Activated T-helper 2 cell treated with anti-CD3 and anti-CD28 coated beads, Interferon-gamma antibody, Interleukin-2, Interleukin-4, amounts not matched to agents 10 μg/mL and 5 μg/mL and 100 μg/mL, durations not matched to agents 14 hours and 24 hours and 36 hours (primary cell): ENCODE measurements around the gene COL15A1. TPM values are rescaled to one million over a fixed set of nuclear protein-coding genes. Genes with fewer than 3 reads are reported as not detected.
A peak's percentile ranks its signal among the peaks of the same experiment; 100 is the strongest.

Experiments used
- DNase-seq: peaks from one replicate; pipeline ENCODE4 v3.0.0; 2021; ENCODE audit warnings: low spot score
- H3K27ac Mint-ChIP-seq: one replicate; pipeline ENCODE4 v1.8.0; 2021; ENCODE audit warnings: mixed read lengths
- H3K27me3 Mint-ChIP-seq: one replicate; pipeline ENCODE4 v1.8.0; 2021; ENCODE audit warnings: low read depth, mixed read lengths
- H3K36me3 Mint-ChIP-seq: one replicate; pipeline ENCODE4 v1.8.0; 2021; ENCODE audit warnings: low read depth, mixed read lengths
- H3K4me1 Mint-ChIP-seq: one replicate; pipeline ENCODE4 v1.8.0; 2021; ENCODE audit warnings: low read depth, mixed read lengths
- H3K4me3 Mint-ChIP-seq: one replicate; pipeline ENCODE4 v1.8.0; 2021; ENCODE audit warnings: low read depth, mild to moderate bottlenecking, moderate library complexity, mixed read lengths
- H3K9me3 Mint-ChIP-seq: one replicate; pipeline ENCODE4 v1.8.0; 2021; ENCODE audit warnings: mixed read lengths
- intact Hi-C: fragments of 100-400 bp; cut with micrococcal nuclease; formaldehyde crosslinking; loops from one replicate; pipeline ENCODE4 v1.15.1; 2023
- total RNA-seq: library from RNA; stranded (reverse); gene quantifications from 2 replicates; pipeline ENCODE4 v1.2.3, GENCODE V29; 2022

Gene COL15A1
- total RNA-seq, 1 donor from 2014 or later: not detected

DNA sequence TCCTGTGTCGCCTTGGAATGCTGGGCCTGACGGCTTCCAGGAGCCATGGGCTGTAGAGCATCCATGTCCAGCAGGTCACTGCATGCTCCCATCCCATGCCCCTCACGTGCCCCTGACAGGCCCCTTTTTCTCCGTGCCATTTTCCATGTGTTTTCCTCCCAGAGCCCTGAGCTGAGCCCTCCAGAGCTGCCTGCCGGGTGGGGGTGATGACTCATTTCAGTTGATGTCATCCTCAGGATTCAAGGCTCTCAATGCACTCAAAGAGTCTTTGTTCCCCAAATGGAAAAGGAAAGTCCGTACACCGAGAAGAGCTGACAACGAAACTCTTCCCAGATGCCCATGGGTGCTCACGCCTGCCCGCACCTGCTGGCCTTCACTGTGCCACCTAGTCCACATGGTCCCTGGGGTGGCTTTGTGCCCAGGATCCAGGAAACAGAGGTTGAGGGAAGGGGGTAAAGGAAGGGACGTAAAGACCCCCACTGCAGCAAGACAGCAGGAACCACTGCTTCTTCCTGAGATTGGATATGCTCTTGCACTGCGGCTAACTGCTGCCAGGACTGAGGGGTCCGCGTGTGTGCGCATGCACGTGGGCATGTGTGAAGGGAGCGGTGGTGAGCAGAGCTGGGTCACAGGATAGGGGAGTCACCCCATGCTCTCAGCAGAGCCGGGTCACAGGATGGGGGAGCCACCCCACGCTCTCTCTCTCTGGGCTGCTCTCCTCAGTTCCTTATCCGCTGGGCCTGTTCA lies 27.6 kb downstream of the COL15A1 start:
- Mint-ChIP-seq H3K36me3 (no peaks in the 10 kb centered on the region), H3K27me3 (peaks cover 24% of the 10 kb centered on the region), H3K9me3 (no peaks in the 10 kb centered on the region), H3K4me1 (peaks cover 7% of the 10 kb centered on the region), H3K4me3 (no peak overlapping the region), H3K27ac (no peak overlapping the region)
- intact Hi-C loops: no loop called here
- DNase-seq: no peak

DNA sequence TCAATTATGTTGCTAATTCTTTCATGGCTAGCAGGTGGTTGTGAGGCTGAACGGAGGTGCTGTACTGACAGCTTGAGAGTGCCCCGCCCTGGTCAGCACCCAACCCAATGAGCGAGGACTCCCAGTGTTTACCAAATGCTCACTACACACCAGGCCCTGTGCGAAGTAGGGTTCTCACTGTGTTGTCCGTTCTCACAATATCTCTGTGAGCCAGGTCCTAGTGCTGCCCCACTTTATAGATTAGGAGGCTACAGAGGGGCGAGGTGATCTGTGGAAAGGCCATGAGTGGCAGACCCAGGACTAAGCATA lies 28.2 kb downstream of the COL15A1 start:
- no peak overlapping the region for H3K27ac Mint-ChIP-seq
- no peak for DNase-seq
- H3K4me1 Mint-ChIP-seq: peaks cover 7% of the 10 kb centered on the region
- no peak overlapping the region for H3K4me3 Mint-ChIP-seq
- peaks cover 29% of the 10 kb centered on the region for H3K27me3 Mint-ChIP-seq
- intact Hi-C loops: no loop called here
- H3K9me3 Mint-ChIP-seq: no peaks in the 10 kb centered on the region
- H3K36me3 Mint-ChIP-seq: no peaks in the 10 kb centered on the region

DNA sequence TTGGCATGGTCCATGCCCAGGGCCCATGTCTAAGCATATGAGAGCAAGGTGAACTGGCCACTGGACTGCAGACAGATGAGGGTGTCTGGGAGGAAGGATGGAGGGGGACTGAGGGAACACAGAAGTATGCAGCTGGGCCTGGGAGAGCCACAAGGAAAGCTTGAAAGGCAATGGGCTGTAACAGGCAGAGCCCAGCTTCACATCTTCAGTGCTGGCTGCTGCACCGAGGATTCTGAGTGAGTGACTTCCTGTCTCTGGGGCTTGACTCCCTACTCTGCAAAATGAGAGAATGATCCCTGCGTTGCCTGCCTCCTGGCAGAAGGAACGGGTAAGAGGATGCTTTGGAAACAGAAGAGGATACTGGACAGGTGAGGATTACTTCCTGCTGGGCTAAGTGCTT lies 29.0 kb downstream of the COL15A1 start:
- H3K4me3 Mint-ChIP-seq: no peak overlapping the region
- H3K4me1 Mint-ChIP-seq: peaks cover 7% of the 10 kb centered on the region
- H3K27me3 Mint-ChIP-seq: peaks cover 29% of the 10 kb centered on the region
- H3K27ac Mint-ChIP-seq: no peak overlapping the region
- H3K36me3 Mint-ChIP-seq: no peaks in the 10 kb centered on the region
- DNase-seq: no peak
- no peaks in the 10 kb centered on the region for H3K9me3 Mint-ChIP-seq
- intact Hi-C loops: no loop called here

DNA sequence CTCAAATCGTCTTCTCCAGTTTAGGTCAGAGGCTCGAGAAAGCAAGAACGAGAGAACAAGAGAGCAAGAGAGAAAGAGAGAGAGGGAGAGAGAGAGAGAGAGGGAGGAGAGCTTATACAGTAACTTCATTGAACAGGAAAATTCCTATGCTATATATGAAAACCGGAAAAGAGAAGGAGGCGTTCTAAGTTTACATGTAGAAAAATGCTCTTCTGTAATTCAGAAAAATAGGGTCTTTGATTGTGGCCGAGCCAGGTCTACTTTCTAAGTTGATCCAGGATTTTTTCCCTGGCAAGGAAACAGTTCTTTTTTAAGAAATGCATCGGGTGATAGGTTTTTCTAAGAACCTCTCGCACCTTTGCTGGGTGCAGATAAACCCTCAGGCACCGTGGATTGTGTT lies 29.5 kb downstream of the COL15A1 start:
- H3K4me3 Mint-ChIP-seq: no peak overlapping the region
- no peaks in the 10 kb centered on the region for H3K9me3 Mint-ChIP-seq
- H3K36me3 Mint-ChIP-seq: no peaks in the 10 kb centered on the region
- no peak for DNase-seq
- H3K27ac Mint-ChIP-seq: no peak overlapping the region
- intact Hi-C loops: no loop called here
- H3K4me1 Mint-ChIP-seq: peaks cover 8% of the 10 kb centered on the region
- peaks cover 30% of the 10 kb centered on the region for H3K27me3 Mint-ChIP-seq

DNA sequence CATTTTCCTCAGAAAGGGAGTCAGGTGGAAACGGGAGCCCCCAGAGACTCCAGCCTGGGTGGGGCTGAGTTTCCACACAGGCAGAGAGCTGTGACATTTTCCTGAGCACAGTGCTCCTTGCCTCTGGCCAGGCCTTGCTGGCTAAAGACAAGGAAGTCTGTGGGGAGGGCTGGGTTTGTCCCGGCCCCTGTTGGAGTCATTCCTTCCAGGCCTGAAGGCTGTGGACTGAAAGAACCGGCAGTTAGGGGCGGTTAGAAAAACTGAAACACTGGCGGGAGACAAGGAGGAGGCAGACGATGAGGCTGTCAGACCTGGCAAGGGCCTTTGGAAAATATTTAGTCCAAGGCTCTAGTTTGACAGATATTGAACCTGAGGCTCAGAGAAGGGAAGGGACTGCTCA lies 29.9 kb downstream of the COL15A1 start:
- peaks cover 31% of the 10 kb centered on the region for H3K27me3 Mint-ChIP-seq

DNA sequence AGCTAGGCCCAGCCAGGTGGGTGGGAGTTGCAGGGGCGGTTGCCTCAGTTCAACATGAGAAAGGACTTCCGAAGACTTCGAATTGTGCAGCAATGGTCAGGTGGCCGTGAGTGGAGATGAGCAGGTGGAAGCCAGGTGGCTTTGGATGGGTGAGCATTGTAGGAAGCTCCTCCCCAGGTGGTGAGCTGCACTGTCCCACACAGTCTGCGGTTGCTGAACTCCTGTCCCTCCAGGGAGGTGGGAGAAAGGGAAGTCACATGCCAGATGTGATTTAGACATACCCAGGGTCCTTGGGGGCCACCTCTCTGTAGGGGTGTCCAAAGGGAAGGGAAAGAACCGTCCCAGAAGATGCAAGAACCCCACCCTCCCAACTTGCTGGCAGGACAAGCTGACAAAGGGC lies 30.4 kb downstream of the COL15A1 start:
- intact Hi-C loops: loop anchor here (2.0 kb wide), 1 partner anchor 25 kb away; no protein-coding TSS in a partner anchor
- Mint-ChIP-seq H3K4me3 (no peak overlapping the region), H3K36me3 (no peaks in the 10 kb centered on the region), H3K4me1 (peaks cover 11% of the 10 kb centered on the region), H3K27ac (no peak overlapping the region), H3K9me3 (no peaks in the 10 kb centered on the region), H3K27me3 (peaks cover 30% of the 10 kb centered on the region)
- no peak for DNase-seq

More for the DNA sequence above, 29.9 kb downstream of the COL15A1 start:
- peaks cover 11% of the 10 kb centered on the region for H3K4me1 Mint-ChIP-seq
- H3K36me3 Mint-ChIP-seq: no peaks in the 10 kb centered on the region
- DNase-seq: no peak
- H3K9me3 Mint-ChIP-seq: no peaks in the 10 kb centered on the region
- intact Hi-C loops: no loop called here
- H3K4me3 Mint-ChIP-seq: no peak overlapping the region
- no peak overlapping the region for H3K27ac Mint-ChIP-seq

DNA sequence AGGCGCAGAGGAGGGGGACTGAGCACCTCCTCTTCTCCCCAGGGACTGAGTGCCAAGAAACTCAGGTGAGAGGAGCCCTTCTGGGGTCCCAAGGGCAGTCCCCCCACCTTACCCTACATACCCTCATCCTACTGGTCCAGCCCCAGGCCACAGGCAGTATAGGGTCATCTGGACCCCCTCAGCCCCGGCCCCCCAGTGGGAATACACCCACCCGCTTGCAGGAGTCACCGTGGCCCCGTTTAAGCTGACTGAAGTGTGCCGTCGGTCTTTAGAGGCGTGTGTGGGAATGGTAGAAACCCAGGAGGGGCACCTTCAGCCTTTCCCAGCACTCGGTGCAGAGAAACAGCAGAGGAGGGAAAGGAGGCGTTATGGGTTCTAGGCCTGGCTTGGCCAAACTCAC lies 30.8 kb downstream of the COL15A1 start:
- intact Hi-C loops: loop anchor here (2.0 kb wide), 1 partner anchor 24 kb away; no protein-coding TSS in a partner anchor
- Mint-ChIP-seq H3K4me3 (no peak overlapping the region), H3K9me3 (no peaks in the 10 kb centered on the region), H3K36me3 (no peaks in the 10 kb centered on the region), H3K27ac (no peak overlapping the region), H3K27me3 (peaks cover 33% of the 10 kb centered on the region), H3K4me1 (peaks cover 11% of the 10 kb centered on the region)
- no peak for DNase-seq

DNA sequence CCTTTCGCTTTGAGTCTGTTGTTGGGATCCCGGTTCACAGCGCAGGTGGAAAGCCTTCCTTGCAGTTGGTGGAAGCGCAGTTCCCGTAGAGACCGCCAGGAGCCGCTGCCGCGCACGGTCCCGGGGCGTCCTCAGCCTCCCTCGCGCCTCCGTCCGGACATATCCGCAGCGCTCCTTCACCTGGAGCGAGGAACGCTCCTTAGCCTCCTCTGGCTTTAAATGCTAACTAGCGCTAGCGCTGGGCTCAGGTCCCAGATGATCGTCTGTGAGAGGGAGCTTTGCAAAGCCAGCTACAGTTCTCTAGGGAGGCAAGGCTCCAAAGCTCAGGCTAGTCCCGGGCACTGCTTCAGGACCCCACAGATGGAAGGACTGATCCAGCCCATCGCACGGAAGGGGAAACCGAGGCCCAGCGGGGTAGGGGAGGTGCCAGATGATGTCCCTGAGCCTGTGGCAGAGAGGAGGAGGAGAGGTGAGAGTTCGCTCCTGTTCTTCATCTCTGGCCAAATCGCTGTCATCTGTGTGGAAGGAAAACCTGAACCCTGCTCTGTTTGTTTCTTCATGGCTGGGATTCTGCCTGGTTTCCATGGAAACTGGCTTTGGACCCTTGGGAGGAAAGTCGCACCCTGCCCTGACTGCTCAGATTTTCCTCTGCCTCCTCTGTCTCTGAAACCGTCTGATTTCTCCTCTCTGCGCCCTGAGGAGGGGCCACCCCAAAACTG lies 31.4 kb downstream of the COL15A1 start:
- Mint-ChIP-seq H3K4me3 (no peak overlapping the region), H3K27me3 (peaks cover 33% of the 10 kb centered on the region), H3K4me1 (peaks cover 11% of the 10 kb centered on the region), H3K27ac (no peak overlapping the region), H3K9me3 (no peaks in the 10 kb centered on the region), H3K36me3 (no peaks in the 10 kb centered on the region)
- intact Hi-C loops: loop anchor here (1.0 to 2.0 kb wide), 2 partner anchors 24 to 165 kb away; no protein-coding TSS in a partner anchor
- DNase-seq: peak; percentile 70

DNA sequence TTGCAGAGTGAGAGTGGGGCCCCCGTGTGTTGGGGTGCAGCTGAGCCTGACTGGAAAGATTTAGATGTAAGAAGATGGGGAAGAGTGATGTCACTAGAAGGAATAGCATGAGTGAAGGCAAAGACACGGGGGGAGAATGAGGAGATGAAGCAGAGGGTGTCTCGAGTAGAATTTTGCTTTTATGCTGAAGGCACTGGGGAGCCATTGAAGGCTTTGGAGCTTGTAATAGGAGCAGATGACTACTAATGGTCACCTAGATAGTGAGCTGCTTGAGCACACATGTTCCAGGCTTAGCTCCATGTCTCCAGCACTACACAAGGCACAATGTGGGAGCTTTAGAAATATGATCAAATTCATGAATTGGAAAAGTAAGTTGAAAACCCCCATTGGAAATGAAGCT lies 32.1 kb downstream of the COL15A1 start:
- no peak overlapping the region for H3K27ac Mint-ChIP-seq
- DNase-seq: no peak
- peaks cover 33% of the 10 kb centered on the region for H3K27me3 Mint-ChIP-seq
- peaks cover 11% of the 10 kb centered on the region for H3K4me1 Mint-ChIP-seq
- no peak overlapping the region for H3K4me3 Mint-ChIP-seq
- H3K9me3 Mint-ChIP-seq: no peaks in the 10 kb centered on the region
- intact Hi-C loops: loop anchor here (1.0 to 2.0 kb wide), 2 partner anchors 23 to 164 kb away; no protein-coding TSS in a partner anchor
- H3K36me3 Mint-ChIP-seq: no peaks in the 10 kb centered on the region

DNA sequence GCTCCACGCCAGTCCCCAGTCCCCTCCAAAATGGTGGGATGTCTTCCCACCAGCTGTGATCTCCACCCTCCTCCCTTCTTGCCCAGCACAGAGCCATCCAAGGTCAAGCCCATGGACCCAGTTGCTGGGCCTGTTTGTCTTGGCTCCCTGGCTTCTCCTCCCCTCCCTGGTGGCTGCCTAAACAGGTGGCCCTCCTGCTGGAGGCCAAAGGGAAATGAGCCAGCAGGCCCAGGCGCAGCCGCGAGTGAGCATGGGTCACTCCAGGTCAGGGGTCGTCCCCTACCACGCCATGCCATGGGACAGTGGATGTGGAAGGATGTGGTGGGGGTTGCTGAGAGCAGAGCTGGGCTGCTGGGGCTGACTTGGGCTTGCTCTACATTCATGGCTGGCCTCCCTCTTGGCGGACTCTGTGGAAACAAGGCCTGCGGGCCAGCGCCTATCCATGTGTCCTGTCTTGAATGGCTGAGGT lies 33.6 kb downstream of the COL15A1 start:
- H3K4me1 Mint-ChIP-seq: peaks cover 11% of the 10 kb centered on the region
- H3K27me3 Mint-ChIP-seq: peaks cover 33% of the 10 kb centered on the region
- no peaks in the 10 kb centered on the region for H3K9me3 Mint-ChIP-seq
- no peaks in the 10 kb centered on the region for H3K36me3 Mint-ChIP-seq
- no peak for DNase-seq
- intact Hi-C loops: no loop called here
- H3K27ac Mint-ChIP-seq: no peak overlapping the region
- no peak overlapping the region for H3K4me3 Mint-ChIP-seq

DNA sequence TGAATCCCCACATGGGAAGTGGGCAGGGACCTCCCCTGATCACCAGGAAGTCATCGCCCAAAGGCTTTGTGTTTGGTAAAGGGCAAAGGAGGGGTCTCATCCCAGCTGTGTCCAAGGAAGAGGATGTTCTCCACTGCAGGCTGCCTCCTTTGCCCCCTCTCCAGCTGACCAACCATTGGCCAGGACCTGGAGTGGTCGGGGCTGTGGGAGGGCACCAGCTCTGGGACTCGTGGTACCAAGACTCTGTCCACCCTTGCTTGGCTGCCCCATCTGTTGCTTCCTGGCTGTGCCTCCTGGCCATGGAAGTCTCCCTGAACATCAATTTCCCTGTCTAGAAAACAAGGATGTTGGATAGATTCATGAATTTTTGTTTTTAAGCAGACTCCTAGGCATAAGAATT lies 34.1 kb downstream of the COL15A1 start:
- Mint-ChIP-seq H3K27me3 (peaks cover 32% of the 10 kb centered on the region), H3K27ac (no peak overlapping the region), H3K36me3 (no peaks in the 10 kb centered on the region), H3K9me3 (no peaks in the 10 kb centered on the region), H3K4me1 (peaks cover 11% of the 10 kb centered on the region), H3K4me3 (no peak overlapping the region)
- DNase-seq: no peak
- intact Hi-C loops: no loop called here

DNA sequence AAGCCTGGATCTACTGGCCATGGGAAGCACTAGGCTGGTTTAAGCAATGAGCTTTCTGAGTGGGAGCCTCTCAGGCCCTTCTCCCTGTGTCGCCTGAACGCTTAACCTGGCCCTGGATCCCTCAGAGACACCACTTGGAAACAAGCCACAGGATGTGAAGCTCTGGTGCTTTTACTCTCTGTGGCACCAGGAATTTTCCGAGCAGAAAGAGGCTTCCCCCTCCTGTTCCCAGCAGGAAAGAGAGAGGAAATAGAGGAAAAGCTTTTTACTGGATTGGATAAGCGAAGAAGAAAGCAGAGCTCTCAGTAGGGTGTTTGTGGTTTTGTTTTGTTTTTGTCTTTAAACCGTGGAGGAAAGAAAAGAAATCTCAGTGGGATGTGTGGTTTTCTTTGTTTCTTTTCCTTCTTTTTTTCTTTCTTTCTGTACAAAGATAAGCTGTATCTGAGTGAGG lies 34.5 kb downstream of the COL15A1 start:
- no peaks in the 10 kb centered on the region for H3K36me3 Mint-ChIP-seq
- intact Hi-C loops: no loop called here
- DNase-seq: no peak
- H3K27me3 Mint-ChIP-seq: peaks cover 29% of the 10 kb centered on the region
- H3K27ac Mint-ChIP-seq: no peak overlapping the region
- no peaks in the 10 kb centered on the region for H3K9me3 Mint-ChIP-seq
- peaks cover 11% of the 10 kb centered on the region for H3K4me1 Mint-ChIP-seq
- no peak overlapping the region for H3K4me3 Mint-ChIP-seq

DNA sequence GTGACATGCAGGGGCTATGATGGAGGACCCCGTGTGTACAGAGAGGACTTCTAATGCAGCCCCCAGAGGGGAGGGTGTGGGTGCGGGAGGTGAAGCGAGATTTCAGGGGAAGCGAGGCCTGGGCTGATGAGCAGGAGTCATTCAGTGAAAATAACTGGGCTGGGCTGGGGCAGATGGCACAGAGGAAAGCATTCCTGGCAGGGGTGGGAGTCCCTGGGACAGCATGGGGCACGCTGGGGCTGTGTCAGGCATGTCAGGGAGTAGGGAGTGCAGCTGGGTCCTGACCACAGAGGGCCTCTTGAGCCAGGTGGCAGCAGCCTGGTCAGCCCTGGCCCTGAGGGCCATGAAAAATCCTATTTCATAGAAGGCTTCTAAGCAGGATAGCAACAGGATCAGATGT lies 36.6 kb downstream of the COL15A1 start:
- H3K4me3 Mint-ChIP-seq: no peak overlapping the region
- H3K9me3 Mint-ChIP-seq: no peaks in the 10 kb centered on the region

More for the DNA sequence above, 36.6 kb downstream of the COL15A1 start:
- intact Hi-C loops: no loop called here
- Mint-ChIP-seq H3K36me3 (no peaks in the 10 kb centered on the region), H3K4me1 (peaks cover 9% of the 10 kb centered on the region), H3K27ac (no peak overlapping the region), H3K27me3 (peaks cover 25% of the 10 kb centered on the region)
- no peak for DNase-seq
